Cardiac fibroblast (primary cell): ENCODE results near the gene PRODH.
"Not testable (repeated sequence)": the region's sequence is repeated elsewhere in the genome, so short reads cannot be mapped to it uniquely, and the experiment has no call there.

Experiments
- DNase-seq, 2 donors: peaks; one replicate each; pipeline versions ENCODE4 v3.0.0 to v3.0.0-alpha.2; 2010; ENCODE audit warnings: low read depth in 2 of 2
- H3K4me3 ChIP-seq, 2 donors: replicated peaks in 1 of 2; 1 replicate in 1 of 2; 2 replicates in 1 of 2; pipeline ENCODE4 v1.5.1; 2011; ENCODE audit warnings: low read depth in 2 of 2, low read length in 2 of 2, mild to moderate bottlenecking in 2 of 2, moderate library complexity in 1 of 2
- TF ChIP-seq, protein P1 (sequence below): IDR thresholded peaks from one replicate; pipeline ENCODE4 v1.5.1; 2011; ENCODE audit warnings: low read depth, mild to moderate bottlenecking, low read length, inconsistent platforms

Gene PRODH

DNA sequence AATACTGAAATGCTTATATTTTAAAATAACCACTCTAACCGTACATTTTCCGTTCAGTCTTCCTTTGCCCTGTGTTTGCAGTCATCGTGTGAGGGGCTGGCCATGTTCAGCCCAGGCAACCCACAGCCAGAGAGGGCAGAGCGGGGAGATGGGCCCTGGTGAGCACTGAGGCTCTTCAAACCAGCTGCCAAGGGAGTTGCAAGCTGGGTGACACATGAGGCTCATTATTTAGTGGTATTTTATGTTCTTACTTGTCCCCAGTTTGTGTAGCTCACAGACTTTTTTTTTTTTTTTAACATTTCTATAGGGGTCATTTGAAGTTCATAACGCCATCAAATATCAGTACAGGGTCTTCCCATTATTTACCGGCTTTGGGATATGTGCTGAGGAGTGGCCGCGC lies 48.0 kb downstream of the PRODH start:
- DNase-seq = no peak
- TF ChIP-seq, protein P1, sequence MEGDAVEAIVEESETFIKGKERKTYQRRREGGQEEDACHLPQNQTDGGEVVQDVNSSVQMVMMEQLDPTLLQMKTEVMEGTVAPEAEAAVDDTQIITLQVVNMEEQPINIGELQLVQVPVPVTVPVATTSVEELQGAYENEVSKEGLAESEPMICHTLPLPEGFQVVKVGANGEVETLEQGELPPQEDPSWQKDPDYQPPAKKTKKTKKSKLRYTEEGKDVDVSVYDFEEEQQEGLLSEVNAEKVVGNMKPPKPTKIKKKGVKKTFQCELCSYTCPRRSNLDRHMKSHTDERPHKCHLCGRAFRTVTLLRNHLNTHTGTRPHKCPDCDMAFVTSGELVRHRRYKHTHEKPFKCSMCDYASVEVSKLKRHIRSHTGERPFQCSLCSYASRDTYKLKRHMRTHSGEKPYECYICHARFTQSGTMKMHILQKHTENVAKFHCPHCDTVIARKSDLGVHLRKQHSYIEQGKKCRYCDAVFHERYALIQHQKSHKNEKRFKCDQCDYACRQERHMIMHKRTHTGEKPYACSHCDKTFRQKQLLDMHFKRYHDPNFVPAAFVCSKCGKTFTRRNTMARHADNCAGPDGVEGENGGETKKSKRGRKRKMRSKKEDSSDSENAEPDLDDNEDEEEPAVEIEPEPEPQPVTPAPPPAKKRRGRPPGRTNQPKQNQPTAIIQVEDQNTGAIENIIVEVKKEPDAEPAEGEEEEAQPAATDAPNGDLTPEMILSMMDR = no peak
- H3K4me3 ChIP-seq = no peak overlapping the region

DNA sequence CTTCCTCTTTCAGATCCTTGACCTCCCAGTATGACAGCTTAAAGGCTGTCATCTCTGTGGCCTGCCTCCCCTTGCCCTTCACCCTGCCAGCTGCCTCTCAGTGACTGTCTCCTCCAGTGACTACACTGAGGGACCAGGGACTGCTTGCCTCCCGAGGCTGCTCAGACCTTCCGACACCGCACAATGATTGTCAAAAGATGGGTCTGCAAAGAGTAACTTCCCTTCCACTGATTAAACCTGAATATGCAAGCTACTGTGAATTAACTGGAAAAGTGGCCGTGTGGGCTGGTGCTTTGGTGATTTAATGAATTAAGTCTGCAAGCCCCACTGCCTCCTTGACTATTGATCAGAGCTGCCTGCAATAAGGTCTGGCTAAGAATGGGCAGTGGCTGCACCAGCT lies 51.6 kb downstream of the PRODH start:
- not testable (repeated sequence) for DNase-seq, H3K4me3 ChIP-seq

DNA sequence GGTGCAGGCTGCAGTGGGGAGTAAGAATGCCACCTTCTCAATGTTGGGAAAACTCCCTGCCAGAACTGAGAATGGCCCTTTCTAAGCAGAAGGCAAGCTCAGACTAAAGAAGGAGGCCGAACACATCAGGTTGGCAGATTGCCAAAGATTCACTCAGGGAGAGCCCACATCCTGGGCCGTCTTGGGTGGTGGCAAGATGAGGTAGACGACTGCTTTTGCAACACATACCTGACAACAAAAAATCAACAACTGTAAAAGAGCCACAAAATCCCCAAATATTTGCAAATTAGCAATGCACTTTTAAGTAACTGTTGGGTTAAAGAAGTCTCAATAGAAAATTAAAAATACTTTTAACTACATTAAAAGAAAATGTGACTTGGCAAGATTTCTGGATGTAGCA lies 54.8 kb downstream of the PRODH start:
- not testable (repeated sequence) for H3K4me3 ChIP-seq, DNase-seq
